GM12892 (cell line): ENCODE measurements around the gene AOPEP.

ENCODE experiments used
- POLR2A ChIP-seq: IDR thresholded peaks from 2 replicates; pipeline ENCODE4 v1.6.1; 2011; ENCODE audit warnings: low read depth, low read length, control low read depth
- POLR2AphosphoS5 ChIP-seq: IDR thresholded peaks from 2 replicates; pipeline ENCODE4 v1.6.1; 2011; ENCODE audit warnings: low read depth, low read length, control low read depth
- TAF1 ChIP-seq: IDR thresholded peaks from 2 replicates; pipeline ENCODE4 v1.6.1; 2011; ENCODE audit warnings: low read depth, mild to moderate bottlenecking, control low read depth, low read length, borderline replicate concordance

DNA sequence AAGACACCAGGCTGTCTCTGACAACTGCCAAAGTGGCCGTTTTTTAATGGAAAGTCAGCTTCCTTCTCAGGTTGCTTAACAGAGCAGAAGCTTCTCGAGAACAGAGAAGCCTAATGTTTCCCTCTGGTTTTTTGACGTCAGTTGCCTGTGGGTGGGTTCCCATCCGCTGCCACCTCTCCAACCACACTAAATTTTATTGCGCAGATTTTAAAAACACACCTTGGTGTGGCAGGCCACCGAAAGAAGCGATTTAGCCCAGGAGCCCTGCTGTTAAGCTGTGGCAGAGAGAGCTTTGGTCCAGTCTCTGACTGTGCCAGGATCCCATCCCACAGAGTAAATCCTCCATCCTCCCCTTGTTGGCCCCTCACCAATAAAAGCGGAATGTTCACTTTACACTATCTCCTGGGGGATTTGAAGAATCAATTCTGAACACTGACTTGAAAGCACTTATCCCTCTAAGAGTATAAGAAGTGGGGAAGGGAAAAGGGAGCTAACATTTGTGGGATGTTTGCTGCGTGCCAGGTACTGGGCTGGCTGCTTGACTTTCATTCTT, 181.6 kb downstream of the AOPEP start:
- no peak for TF ChIP-seq POLR2A
- no peak for TF ChIP-seq POLR2AphosphoS5
- no peak for TF ChIP-seq TAF1
